ENCODE data around the gene NOP56.

GRCh38 chr20:2626853-2627541, 25.4 kb upstream of the NOP56 start:
- TF ChIP-seq CTCF (IDR thresholded peaks at IDR 0.05) (no peak), POLR2A (IDR thresholded peaks at IDR 0.05) (no peak)
